Measurements from ENCODE around the gene MACROD2.
"Not testable (repeated sequence)": the region's sequence is repeated elsewhere in the genome, so short reads cannot be mapped to it uniquely, and the experiment has no call there.

MACROD2 gene

GRCh38 chr20:14889496-14890255, 894.4 kb downstream of the MACROD2 start:
- no peak for DNase-seq

GRCh38 chr20:14890713-14891112, 895.4 kb downstream of the MACROD2 start:
- DNase-seq: no peak

- no peak for DNase-seq
Measured at GRCh38 chr20:14892782-14893181, 897.5 kb downstream of the MACROD2 start.

GRCh38 chr20:14896569-14896968, 901.3 kb downstream of the MACROD2 start:
- no peak for DNase-seq

- DNase-seq: no peak
Measured at GRCh38 chr20:14897608-14898007, 902.3 kb downstream of the MACROD2 start.

GRCh38 chr20:14902432-14903089, 907.2 kb downstream of the MACROD2 start:
- DNase-seq: no peak

GRCh38 chr20:14906908-14907434, 911.7 kb downstream of the MACROD2 start:
- DNase-seq: no peak

GRCh38 chr20:14910126-14910525, 914.8 kb downstream of the MACROD2 start:
- no peak for DNase-seq

- no peak for DNase-seq
Measured at GRCh38 chr20:14913896-14914620, 918.7 kb downstream of the MACROD2 start.

- no peak for DNase-seq
Measured at GRCh38 chr20:14914633-14915032, 919.3 kb downstream of the MACROD2 start.

- no peak for DNase-seq
Measured at GRCh38 chr20:14915356-14915755, 920.0 kb downstream of the MACROD2 start.

- no peak for DNase-seq
Measured at GRCh38 chr20:14916360-14916920, 921.1 kb downstream of the MACROD2 start.

GRCh38 chr20:14918281-14918680, 923.0 kb downstream of the MACROD2 start:
- no peak for DNase-seq

GRCh38 chr20:14918976-14919375, 923.7 kb downstream of the MACROD2 start:
- no peak for DNase-seq

GRCh38 chr20:14919501-14920081, 924.3 kb downstream of the MACROD2 start:
- DNase-seq: no peak

GRCh38 chr20:14921513-14921912, 926.2 kb downstream of the MACROD2 start:
- DNase-seq: no peak

GRCh38 chr20:14922503-14923267, 927.4 kb downstream of the MACROD2 start:
- no peak for DNase-seq

- no peak for DNase-seq
Measured at GRCh38 chr20:14924433-14924832, 929.1 kb downstream of the MACROD2 start.

- DNase-seq: no peak
Measured at GRCh38 chr20:14925300-14925699, 930.0 kb downstream of the MACROD2 start.

- not testable (repeated sequence) for DNase-seq
Measured at GRCh38 chr20:14926436-14926835, 931.1 kb downstream of the MACROD2 start.

GRCh38 chr20:14928083-14928482, 932.8 kb downstream of the MACROD2 start:
- no peak for DNase-seq

GRCh38 chr20:14929388-14929787, 934.1 kb downstream of the MACROD2 start:
- no peak for DNase-seq

All from right forelimb (tissue), 1 donor.